GM03348 (cell line): Measurements from ENCODE around the gene SELENOP.
A peak's percentile ranks its signal among the peaks of the same experiment; 100 is the strongest.

Experiments
- DNase-seq: peaks from one replicate; pipeline ENCODE4 v3.0.0; 2012; ENCODE audit warnings: low spot score

Gene SELENOP

DNA sequence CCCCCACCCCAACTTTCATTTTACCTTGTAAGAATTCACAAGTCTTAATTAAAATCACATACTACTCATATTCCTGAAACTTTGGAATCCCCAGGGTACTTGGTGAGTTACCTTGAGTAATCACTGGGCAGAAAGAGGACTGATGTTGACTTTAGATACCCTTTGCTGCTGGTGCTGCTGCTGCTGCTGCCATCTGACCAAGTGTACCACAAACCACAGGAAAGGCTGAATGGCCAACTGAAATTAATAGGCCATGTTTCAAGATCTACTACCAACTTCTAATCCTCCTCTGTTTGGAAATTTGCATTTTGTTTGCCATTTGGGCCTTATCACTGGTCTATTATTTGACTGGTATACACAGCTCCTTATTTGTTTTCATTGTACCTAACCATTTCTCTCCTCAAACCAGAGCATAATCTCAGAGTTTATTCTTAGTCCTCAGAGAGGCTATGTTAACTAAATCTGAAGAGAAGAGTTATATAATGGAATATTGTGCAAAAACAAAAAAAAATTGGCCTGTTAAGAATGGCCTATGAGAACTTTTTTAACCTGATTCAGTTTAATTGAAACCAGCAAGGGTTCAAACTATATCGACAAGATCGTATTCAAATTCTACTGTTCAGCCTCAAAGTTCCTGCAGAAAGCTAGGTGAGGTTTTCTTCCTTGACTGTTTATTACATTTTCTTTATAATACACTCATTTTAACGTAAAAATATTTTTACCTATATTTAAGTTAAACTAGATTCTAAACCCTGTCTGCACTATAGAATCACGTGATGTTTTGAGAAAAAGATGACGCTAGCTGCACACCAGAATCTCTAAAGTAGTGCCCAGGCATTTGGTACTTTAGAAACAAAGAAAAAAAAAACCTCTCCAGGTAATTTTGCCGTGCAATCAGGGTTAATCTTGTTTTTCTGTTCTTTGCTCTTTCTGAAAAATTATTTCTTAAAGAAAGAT lies 13.1 kb downstream of the SELENOP start:
- no peak for DNase-seq

GRCh38 chr5:42791151-42791550 lies 20.5 kb downstream of the SELENOP start:
- no peak for DNase-seq

- DNase-seq: no peak
These were observed 23.8 kb downstream of the SELENOP start for GRCh38 chr5:42787845-42788244.

- DNase-seq: no peak
These were observed 24.6 kb downstream of the SELENOP start for GRCh38 chr5:42787073-42787472.

GRCh38 chr5:42785756-42786155 lies 25.9 kb downstream of the SELENOP start:
- DNase-seq: no peak

DNA sequence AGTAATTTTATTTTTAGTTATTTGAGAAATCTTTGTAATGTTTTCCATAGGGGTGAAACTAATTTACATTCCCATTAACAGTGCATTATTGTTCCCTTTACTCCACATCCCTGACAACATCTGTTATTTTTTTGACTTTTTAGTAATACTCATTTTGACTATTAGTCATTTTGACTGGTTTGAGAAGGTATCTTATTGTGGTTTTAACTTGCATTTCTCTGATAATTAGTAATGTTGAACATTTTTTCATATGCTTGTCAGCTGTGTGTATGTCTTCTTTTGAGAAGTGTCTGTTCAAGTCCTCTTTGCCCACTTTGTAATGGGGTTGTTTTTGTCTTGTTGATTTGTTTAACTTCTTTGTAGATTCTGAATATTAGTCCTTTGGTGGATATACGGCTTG lies 27.6 kb downstream of the SELENOP start:
- DNase-seq: no peak

DNA sequence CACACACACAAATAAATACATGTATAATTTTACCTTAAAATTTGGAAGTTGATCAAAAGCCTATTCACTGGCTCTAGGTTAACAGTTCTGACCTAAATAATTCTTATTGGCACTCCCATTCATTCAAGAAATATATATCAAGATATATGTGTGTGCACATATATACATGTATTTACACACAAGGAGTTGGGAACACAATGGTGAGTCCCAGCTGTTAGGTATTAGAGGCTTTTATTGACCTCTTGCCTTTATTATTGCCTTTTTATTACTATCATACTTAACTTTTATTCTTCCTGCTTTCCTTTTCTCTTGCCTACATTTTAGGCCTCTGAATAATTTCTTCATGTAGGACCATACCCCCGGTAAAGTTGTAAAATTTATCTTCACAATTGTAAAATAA lies 30.1 kb downstream of the SELENOP start:
- no peak for DNase-seq

- DNase-seq: no peak
These were observed 32.6 kb downstream of the SELENOP start for GRCh38 chr5:42779083-42779482.

GRCh38 chr5:42772265-42772993 lies 39.3 kb downstream of the SELENOP start:
- no peak for DNase-seq

DNA sequence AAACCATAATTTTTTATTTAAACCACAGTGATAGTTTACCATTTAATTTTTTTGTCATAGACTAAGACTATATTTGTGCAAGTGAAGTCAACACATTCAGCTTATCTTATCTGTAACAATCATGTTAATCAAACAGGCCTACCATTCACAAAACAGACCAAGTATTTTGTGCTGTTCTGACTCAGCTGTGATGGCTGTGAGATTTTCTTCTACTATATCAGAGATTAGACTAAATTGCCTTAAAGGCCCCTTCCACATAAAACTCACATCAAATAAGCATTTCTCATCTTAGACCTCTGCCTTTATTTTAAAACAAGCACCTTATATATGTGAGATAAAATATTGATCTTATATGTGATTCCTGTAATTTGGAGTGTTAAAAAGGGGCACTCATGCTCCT lies 41.7 kb downstream of the SELENOP start:
- DNase-seq: no peak

DNA sequence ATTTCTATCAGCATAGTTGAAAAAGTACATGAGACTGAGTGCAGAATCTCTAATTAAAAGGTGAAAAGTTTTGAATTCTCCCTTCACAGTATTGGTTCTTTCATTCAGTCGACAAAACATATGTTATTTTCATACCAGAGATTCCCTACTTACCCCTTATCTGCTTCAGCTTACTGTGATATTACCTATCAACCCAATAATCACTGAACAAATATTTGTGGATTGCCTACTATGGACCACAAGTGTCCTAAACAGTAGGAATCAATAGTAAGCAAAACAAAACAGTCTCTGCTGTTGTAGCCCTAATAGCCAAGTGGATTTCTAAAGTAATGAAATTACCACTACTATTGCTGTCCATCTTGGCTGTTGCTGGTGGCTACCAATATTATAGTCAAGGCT lies 43.6 kb downstream of the SELENOP start:
- DNase-seq: no peak

GRCh38 chr5:42767491-42768105 lies 44.1 kb downstream of the SELENOP start:
- peak; percentile 49 for DNase-seq

DNA sequence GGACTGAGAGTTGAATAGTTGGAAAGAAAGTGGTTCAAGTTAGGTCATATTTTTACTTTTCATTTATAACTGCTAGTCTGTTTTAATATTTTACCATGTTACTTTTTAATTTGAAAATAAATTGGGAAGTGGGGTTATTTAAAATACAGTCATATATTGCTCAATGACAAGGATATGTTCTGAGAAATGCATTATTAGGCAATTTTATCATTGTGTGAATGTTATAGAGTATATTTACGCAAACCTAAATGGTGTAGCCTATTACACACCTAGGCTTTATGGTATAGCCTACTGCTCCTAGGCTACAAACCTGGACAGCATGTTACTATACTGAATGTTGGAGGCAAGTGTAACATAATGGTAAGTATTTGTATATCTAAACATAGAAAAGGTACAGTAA lies 49.9 kb downstream of the SELENOP start:
- no peak for DNase-seq

- DNase-seq: no peak
These were observed 51.3 kb downstream of the SELENOP start for GRCh38 chr5:42760426-42760825.

GRCh38 chr5:42759456-42759855 lies 52.2 kb downstream of the SELENOP start:
- no peak for DNase-seq

GRCh38 chr5:42756606-42757601 lies 54.8 kb downstream of the SELENOP start, which contains the start of gene CCDC152:
CCDC152 (plus strand) TSS chr5:42756818; CDS start chr5:42759122, 2,304 bp downstream.
- peak; percentile 6 for DNase-seq

GRCh38 chr5:42753099-42753498 lies 58.6 kb downstream of the SELENOP start:
- no peak for DNase-seq

DNA sequence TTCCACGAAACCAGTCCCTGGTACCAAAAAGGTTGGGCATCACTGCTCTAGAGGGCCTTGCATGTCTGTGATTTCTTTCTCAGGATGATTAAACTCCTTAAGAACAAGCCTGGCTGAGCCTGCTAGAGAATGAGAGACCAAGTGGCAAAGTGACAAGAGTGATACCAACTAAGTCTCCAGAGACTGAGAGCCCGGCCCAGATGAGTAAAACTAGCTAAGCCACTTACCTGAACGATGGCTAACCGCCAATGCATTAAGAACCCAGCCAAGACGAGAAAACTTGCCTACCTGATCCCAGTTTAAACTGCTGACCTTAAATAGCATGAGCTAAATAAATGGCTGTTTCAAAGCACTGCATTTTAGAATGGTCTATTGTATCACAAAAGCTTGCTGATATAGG lies 60.6 kb downstream of the SELENOP start:
- DNase-seq: no peak

DNA sequence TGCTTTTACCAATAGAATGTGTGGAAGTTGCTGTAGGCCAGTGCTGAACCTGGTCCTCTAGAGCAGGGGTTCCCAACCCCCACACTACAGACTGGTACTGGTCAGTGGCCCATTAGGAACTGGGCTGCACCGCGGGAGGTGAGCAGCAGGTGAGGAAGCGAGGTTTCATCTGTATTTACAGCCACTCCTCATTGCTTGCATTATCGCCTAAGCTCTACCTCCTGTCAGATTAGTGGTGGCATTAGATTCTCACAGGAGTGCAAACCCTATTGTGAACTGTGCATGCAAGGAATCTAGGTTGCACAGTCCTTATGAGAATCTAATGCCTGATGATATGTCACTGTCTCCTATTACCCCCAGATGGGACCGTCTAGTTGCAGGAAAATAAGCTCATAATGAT lies 61.2 kb downstream of the SELENOP start:
- DNase-seq: no peak
